HepG2 (cell line): ENCODE measurements around the gene SMIM36.

Source experiments
- CREB1 ChIP-seq, 2 experiments: fragments of 450-650 bp in 1 of 2; IDR thresholded peaks; 2 replicates each; pipeline ENCODE4 v1.6.1; 2016 to 2017; ENCODE audit warnings: control low read depth in 1 of 2, mild to moderate bottlenecking in 1 of 2, missing compliant biosample characterization in 1 of 2, missing genetic modification characterization in 1 of 2
- CTCF ChIP-seq: sonication (generic); formaldehyde crosslinking; IDR thresholded peaks from 2 replicates; pipeline ENCODE4 v1.5.0; 2020; ENCODE audit warnings: mild to moderate bottlenecking, missing genetic modification reagents, moderate library complexity
- KAT7 ChIP-seq: IDR thresholded peaks from 2 replicates; pipeline ENCODE4 v1.6.1; 2018; ENCODE audit warnings: borderline replicate concordance, missing compliant biosample characterization
- NFYC ChIP-seq: IDR thresholded peaks from 2 replicates; pipeline ENCODE4 v1.6.1; 2016; ENCODE audit warnings: missing genetic modification reagents, missing compliant biosample characterization
- PAX8 ChIP-seq: sonication (generic); formaldehyde crosslinking; IDR thresholded peaks from 2 replicates; pipeline ENCODE4 v1.8.0; 2022; ENCODE audit warnings: mild to moderate bottlenecking, missing genetic modification reagents, borderline replicate concordance
- POGZ ChIP-seq: sonication (generic); formaldehyde crosslinking; IDR thresholded peaks from 2 replicates; pipeline ENCODE4 v1.4.0; 2020; ENCODE audit warnings: mild to moderate bottlenecking, missing genetic modification reagents
- POLR2AphosphoS5 ChIP-seq: IDR thresholded peaks from 2 replicates; pipeline ENCODE4 v1.6.1; 2012; ENCODE audit warnings: low read depth, low read length
- ZBTB8A ChIP-seq: sonication (generic); formaldehyde crosslinking; IDR thresholded peaks from 2 replicates; pipeline ENCODE4 v1.4.0; 2020; ENCODE audit warnings: mild to moderate bottlenecking, low read depth, missing genetic modification reagents, borderline replicate concordance

DNA sequence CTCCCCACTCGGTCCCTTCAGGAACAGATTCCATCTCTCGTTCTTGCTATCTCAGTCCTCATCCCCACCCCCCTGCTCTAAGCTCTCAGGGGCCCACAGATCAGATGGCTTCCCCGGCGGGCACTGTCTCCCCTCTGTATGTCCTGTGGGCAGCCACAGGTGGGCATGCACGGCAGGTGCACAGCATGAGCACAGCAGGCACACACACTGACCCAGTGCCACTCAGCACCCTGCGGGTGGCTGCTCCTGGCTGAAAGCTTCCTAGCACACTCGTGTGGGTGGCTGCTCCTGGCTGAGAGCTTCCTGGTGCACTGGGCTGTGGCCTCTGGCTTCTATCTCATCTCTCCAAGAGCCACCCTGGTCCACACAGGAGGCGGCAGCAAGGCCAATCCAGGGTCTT lies 44.5 kb upstream of the SMIM36 start:
- no peak for TF ChIP-seq POGZ (CRISPR knock-in tag)
- no peak for TF ChIP-seq CTCF
- TF ChIP-seq KAT7 (CRISPR knock-in tag), result no peak
- TF ChIP-seq NFYC, result no peak
- TF ChIP-seq PAX8, result no peak
- no peak for TF ChIP-seq CREB1 (IDR thresholded peaks at IDR 0.05)
- TF ChIP-seq CREB1 (CRISPR knock-in tag; IDR thresholded peaks at IDR 0.05), result no peak
- no peak for TF ChIP-seq POLR2AphosphoS5
- TF ChIP-seq ZBTB8A, result no peak
